22Rv1 (cell line): ENCODE data around the gene GGA1.

Source experiments
- ZFX ChIP-seq: fragments of 450-650 bp; IDR thresholded peaks from 2 replicates; pipeline ENCODE4 v1.6.1; 2017; ENCODE audit warnings: antibody characterized with exemption, borderline replicate concordance
- TF ChIP-seq, protein P1 (sequence below): fragments of 450-650 bp; IDR thresholded peaks from 2 replicates; pipeline ENCODE4 v1.5.1; 2017; ENCODE audit warnings: mild to moderate bottlenecking

DNA sequence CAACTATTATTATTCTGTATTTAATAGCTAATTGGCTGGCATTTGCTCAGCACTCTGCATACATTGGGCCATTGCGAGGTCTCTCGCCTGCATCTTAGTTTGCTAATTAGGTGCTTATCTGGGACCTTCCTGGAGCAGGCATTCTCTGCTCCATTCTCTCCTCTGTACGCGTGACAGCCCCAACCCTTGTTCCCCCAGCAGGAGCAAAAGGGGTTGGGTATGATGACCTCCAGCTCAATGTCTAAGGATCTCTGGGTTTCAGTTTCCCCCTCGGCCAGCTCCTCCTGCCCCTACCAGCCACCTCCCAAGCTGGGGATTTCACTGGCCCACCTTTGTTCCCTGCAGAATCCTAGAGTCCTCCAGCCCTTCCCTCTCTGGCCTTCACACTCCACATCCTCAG, 19.0 kb upstream of the GGA1 start:
- no peak for TF ChIP-seq ZFX
- TF ChIP-seq, protein P1, sequence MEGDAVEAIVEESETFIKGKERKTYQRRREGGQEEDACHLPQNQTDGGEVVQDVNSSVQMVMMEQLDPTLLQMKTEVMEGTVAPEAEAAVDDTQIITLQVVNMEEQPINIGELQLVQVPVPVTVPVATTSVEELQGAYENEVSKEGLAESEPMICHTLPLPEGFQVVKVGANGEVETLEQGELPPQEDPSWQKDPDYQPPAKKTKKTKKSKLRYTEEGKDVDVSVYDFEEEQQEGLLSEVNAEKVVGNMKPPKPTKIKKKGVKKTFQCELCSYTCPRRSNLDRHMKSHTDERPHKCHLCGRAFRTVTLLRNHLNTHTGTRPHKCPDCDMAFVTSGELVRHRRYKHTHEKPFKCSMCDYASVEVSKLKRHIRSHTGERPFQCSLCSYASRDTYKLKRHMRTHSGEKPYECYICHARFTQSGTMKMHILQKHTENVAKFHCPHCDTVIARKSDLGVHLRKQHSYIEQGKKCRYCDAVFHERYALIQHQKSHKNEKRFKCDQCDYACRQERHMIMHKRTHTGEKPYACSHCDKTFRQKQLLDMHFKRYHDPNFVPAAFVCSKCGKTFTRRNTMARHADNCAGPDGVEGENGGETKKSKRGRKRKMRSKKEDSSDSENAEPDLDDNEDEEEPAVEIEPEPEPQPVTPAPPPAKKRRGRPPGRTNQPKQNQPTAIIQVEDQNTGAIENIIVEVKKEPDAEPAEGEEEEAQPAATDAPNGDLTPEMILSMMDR = no peak
